GM21717 (cell line): ENCODE measurements around the gene NKD2.
"Not testable (repeated sequence)": the region's sequence is repeated elsewhere in the genome, so short reads cannot be mapped to it uniquely, and the experiment has no call there.

Source experiments
- ATAC-seq: cut with Tn5 transposase; IDR thresholded peaks from one replicate; pipeline ENCODE4 v1.9.1; 2021; ENCODE audit warnings: mild to moderate bottlenecking, moderate library complexity; ENCODE audit not compliant: unreplicated experiment

Gene NKD2

DNA sequence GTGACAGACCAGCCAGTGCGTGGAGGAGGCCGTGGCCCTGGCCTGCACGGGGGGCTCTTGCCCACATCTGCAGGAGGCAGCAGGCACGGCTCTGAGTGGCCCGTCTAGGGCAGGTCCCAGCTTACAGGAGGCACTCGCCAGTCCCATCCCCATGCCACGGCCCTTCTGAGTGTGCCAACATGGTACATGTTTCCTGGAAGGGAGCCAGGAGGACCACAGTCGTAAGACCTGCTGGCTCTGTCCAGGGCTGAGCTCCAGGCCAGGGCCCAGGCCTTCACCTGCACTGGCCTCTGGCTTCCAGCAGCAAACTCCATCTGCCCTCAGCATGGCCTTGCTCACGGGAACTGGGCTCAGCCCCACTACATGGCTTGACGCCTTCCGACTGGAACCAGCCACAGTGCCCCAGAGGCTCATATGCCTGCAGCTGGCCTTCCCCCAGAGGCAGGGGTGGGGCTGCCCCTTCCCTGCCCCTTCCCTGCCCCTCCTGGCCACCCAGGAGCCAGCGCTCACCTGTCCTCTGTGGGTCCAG, 3.8 kb downstream of the NKD2 start:
- ATAC-seq, result no peak

DNA sequence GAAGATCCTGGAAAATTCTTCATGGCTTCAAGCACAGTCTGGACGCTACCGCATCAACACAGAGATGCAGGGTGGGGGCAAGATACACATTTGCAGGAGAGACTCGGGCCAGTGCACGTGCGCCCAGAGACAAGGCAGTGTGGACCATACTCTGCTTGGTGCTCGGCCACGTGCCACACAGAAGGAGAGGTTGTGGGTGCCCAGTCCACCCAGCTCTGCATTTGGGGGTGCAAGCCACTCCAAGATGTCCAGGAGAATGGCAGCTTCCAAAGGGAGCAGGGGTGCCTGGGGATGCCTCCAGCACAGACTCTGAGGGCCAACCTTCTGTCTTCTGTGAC, 4.3 kb downstream of the NKD2 start:
- ATAC-seq, result no peak

DNA sequence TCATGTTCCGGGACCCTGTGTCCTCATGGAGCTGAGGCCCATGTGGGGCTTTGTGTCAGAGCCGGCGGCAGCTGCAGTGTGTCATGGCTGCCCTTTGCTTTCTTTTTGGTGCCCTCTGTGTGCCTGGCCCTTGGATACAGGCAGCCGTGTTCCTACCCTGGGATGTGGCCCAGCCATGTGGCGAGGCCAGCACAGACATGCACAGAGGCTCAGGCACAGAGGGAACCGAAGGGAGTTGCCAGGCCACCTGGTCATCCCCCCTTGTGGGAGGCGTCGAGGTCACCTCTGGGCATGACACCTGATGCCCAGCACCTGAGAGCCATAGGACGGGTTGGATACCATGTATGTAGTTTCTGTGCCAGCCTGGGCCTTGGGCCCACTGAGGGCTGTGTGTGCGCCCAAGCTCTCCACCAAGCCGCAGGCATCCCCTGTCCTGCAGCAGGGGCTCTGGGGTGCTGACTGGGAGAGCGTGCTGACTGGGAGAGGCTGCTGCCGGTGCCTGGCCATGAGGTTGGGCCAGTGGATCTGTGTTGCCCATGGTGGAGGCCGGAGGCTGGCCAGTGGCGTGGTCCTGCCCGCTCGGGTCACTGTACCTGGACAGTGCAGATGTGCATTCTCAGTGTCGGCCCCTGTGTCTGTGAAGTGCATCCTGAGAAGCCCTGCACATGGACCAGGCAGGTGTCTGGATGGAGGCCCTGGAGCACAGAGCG, 4.8 kb downstream of the NKD2 start:
- ATAC-seq, result no peak

DNA sequence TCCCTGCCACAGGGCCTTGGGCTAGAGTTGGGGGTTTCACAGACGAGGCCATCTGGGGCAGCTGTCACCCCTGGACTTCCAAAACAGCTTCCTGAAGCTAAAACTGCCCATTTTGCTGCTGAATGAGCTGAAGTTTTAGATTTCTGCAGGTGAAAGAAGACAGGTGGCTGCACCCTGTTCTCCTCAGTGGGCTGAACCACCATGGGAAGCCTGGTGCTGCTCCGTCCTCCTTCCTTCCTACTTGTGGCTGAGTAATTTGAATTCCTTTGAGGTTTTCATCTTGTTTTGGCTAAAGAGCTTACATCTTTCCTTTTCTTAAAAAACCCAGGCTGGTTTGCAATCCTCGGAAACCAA, 5.3 kb downstream of the NKD2 start:
- ATAC-seq, result no peak

DNA sequence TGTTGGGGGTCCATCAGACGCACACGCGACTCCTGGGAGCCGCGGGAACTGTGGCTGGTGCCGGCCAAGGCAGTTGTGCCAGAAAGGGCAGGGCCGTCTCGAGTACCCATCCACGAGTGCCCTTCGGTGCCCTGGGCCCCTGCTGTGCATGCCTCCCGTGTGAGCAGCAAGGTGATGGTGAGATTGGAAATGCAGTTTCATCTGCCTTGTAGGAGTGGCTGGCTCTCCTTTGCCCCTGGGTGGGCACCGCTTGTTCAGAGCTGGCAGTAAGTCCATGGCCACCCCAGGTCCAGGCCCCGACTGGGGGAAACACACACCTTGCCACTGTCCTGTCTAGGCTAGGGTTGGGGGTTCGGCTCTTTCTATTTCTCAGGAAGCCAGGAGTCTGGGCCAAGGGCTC, 5.7 kb downstream of the NKD2 start:
- ATAC-seq, result no peak

DNA sequence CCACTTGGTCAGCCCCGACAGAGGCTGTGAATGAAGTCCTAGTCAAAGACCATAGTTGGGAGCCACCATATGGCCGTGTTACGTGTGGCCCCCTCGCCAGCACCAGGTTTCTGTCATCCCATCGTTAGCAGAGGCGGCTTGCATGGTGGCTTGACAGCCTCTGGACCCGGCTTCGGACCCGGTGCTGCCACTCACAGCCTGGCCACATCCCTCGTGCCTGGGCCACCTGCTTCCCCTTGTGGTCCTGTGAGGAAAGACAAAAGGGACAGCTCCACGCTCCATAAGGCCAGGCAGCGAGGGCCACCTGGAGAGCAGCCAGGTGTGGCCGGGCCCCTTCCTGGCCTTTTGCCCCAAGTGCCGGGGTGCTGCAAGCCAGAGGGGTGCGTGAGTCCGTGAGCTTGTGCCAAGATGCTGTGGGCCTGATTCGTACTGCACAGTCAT, 6.2 kb downstream of the NKD2 start:
- no peak for ATAC-seq

DNA sequence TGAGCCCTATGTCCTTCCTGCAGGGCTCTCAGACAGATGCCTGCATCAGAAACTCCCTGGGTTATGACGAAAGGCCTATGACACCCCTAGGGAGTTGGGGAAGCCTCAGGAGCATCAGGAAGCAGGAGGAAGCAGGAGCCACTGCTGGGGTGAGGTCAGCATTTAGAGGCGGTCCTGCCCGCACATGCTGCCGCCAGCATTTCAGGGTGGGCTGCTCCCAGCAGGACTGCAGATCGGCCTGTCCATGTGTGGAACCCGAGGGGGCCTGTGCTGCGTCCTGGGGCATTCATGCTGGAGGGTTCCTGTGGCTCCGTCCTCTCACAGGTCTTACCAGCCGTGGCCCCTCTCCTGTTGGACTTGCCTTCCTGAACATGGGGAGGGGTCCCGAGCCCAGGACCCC, 6.9 kb downstream of the NKD2 start:
- no peak for ATAC-seq

DNA sequence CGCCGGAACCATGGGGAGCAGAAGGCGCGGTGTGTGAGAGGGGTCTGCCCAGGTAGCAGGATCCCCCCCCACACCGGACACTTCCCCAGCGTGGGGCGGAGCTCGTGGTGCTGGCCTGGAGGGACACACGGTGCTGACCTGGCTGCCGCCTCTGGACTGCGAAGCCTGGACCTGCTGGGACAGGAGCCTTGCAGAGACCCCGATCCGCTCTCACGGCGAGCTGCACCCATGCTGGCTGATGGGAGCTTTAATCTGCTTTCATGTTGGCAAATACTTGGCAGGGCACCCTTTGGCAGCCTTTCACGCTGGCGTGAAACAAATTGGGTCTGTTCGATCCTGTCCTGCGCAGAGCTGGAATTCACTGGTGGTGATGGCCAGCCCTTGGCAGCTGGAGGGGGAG, 7.4 kb downstream of the NKD2 start:
- no peak for ATAC-seq

DNA sequence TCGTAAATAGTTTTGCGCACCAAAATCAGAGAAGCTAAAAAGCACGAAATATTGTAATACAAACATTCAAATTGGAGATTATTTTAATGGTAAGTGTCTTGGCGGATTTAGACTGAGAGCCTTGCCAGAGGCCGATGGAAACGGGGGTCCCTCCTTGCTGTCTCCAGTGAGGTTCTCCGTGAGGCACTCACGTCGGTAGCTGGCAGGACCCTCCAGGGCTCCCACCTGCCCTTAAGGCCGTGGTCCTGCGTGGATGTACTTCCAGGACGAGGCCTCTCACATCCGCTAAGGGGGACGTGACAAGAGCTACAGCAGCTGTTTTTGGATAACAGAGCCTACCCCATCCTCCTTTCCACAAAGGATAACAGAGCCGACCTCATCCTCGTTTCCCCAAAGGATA, 7.9 kb downstream of the NKD2 start:
- ATAC-seq, result no peak

DNA sequence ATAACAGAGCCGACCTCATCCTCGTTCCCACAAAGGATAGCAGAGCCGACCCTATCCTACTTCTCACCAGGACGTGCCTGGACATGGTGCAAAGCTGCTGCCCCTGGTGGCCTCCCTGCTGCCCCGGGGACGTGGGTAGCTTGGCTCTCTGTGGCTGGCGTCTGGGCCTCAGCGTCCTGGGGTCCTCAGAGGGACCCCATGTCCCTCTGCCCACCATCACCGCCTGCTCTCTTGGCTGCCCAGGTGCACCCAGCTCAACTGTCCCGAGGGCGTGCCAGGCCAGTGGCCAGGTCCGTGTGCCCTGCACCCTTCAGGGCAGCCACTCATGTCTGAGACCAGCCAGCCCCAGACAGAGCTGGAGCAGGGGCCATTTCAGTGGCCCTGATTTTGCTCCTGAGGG, 8.5 kb downstream of the NKD2 start:
- ATAC-seq, result no peak

DNA sequence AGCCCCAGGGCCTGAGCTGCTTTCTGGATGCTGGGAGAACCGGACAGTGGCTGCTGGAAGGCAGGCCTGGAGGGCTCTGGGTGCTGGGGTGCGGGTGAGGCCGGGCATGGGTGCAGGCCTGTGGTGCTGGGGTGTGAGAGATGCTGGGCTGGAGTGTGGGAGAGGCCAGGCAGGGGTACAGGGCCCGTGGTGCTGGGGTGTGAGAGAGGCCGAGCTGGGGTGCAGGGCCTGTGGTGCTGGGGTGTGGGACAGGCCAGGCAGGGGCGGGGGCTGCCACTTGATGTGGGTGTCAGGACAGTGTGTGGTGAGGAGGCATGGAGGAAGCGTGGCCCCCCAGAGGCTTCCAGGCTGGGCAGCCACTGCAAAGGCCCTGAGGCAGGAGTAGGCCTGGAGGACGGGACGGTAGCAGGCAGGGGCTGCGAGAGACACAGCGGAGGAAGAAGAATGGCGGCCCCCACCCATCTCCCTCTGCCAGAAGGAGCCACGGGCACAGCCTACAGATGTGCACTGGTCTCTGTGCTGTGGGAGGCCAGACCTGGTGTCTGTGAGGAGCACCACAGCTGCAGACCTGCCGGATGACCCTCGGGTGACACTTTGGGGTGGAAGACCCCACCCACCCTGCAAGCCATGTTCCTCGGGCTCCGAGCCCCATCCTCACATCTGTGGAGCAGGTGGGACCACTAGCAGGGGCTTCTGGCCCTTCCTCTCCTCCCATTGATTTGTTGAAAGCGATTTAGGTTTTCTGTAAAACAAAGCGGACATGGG, 9.3 kb downstream of the NKD2 start:
- no peak for ATAC-seq

DNA sequence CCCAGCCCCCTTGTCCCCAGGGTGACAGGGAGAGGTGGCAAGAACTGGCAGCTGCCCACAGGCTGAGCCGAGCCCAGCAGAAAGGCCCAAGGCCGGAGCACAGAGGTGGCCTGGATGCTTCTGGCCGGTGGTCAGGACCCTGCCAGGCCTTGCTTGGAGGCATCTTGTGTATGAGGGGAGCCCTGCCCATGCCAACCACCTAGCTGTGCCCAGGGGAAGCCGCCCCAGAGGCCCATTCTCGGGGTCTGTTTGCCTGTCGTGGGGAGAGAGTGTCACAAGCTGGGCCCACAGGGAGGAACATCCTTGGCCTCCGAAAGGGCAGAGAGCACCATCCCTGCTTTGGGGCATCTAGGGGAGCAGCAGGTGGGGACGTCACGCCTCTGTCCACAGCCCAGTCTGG, 10.0 kb downstream of the NKD2 start:
- no peak for ATAC-seq

DNA sequence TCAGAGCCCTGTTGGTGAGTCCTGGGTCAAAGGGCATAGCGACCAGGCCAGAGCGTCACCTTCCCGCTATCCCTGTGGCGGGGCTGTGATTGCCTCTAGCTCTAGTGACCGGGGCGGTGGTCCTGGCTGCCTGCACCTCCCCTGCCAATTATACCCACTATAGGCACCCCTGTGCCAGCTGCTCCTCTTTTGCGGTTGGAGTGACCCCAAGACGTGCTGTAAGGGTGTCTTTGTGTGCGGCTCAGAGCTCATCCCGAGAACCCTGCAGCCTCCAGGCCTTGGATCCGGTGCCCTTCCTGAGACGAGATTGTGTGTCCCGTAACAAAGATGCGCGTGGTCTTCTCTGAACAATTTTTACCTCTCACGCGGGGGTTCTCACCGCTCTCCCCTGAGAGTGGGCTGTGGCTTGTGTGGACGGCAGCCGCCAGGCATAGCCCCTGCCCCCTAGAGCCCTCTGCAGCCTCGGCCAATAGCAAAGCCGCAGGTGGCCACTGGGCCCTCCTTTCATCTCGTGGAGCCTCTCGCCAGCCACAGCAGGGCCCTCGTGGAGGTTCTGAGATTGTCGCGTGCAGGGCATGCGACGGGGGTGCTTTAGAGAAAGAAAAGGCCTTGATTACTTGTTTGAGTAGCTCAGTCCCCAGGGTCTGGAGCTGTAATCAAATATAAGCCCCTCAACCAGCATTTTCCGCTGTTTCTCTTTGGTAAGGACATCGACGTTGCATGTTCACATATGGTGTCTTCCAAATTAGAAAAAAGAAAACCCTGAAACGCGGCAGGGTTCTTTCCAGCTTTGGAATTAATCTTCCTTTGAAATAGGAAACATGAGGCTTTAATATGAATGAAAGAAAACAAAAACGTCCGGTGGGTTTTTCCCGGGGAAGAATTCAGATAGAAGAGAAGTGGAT, 10.7 kb downstream of the NKD2 start:
- no peak for ATAC-seq

DNA sequence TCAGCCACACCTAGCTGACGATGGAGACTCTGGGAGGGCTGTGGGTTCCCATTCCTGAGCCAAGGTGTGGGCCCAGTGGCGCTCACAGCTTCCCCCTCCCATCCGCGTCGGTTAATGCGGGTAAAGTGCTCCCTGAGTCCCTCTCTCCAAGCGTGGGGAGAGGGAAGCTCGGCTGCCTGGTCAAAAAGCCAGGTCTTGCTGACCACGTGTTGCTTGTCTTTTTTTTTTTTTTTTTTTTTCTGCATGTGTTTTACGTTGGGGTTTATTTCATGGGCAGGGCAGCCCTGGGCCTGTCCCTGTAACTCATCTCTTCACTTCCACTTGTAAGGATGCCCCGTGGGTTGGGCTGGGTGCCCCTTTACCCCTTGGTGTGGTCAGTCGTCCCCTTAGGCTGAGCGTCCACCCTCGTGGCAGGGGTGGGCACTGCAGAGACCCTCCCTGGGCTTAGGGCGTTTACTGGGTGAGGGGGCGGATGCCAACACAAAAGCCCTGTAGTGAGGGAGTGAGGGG, 11.9 kb downstream of the NKD2 start:
- ATAC-seq, result no peak

DNA sequence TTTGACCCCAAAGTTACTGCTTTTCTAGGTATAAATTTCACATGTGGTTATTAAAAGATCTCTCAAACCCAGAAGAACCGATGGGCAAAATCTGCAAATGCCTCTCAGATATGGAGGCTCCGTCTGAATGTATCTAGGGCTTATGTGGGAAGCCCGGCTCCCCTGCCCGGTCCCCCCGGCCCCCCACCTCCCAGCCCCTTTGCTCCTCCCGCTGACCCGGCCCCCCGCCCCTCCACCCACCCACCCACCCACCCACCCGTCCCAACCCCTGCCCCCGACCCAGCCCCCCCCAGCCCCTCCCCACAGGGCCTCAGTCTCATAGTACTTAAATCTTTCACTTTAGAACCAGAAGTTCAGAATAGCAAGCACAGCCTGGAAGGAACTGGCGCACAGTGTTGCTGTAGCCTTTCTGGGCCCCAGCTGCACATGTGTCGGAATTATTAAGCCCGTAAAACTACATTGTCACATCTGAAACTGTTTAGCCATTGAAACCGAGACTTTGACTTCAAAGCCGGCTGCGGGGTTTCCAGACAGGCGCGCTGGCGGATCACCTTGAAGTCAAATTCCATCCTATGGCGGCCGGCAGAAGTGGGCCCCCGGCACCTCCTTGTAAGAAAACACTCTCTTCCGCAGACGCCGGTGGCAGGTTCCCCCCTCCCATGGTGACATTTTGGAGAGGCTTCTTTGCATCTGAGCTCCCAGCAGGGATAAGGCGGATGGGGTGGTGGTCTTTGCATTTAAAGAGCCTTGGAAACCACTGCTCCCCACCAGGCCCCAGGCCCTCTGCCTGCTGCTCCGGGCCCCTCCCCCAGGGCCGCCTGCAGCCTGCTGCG, 12.8 kb downstream of the NKD2 start:
- no peak for ATAC-seq

DNA sequence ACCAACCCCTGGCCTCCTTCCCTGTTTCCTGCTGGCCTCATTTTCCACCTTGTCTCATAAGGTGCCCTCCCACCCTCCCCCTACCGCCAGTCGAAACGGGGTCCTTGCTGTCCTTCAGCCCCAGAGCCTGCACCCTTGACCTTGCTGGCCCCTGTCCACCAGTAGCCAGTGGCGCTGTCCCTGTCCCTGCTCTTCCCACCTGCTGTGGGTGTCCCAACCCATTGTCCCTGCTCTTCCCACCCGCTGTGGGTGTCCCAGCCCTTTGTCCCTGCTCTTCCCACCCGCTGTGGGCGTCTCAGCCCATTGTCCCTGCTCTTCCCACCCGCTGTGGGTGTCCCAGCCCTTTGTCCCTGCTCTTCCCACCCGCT, 13.4 kb downstream of the NKD2 start:
- ATAC-seq, result not testable (repeated sequence)

DNA sequence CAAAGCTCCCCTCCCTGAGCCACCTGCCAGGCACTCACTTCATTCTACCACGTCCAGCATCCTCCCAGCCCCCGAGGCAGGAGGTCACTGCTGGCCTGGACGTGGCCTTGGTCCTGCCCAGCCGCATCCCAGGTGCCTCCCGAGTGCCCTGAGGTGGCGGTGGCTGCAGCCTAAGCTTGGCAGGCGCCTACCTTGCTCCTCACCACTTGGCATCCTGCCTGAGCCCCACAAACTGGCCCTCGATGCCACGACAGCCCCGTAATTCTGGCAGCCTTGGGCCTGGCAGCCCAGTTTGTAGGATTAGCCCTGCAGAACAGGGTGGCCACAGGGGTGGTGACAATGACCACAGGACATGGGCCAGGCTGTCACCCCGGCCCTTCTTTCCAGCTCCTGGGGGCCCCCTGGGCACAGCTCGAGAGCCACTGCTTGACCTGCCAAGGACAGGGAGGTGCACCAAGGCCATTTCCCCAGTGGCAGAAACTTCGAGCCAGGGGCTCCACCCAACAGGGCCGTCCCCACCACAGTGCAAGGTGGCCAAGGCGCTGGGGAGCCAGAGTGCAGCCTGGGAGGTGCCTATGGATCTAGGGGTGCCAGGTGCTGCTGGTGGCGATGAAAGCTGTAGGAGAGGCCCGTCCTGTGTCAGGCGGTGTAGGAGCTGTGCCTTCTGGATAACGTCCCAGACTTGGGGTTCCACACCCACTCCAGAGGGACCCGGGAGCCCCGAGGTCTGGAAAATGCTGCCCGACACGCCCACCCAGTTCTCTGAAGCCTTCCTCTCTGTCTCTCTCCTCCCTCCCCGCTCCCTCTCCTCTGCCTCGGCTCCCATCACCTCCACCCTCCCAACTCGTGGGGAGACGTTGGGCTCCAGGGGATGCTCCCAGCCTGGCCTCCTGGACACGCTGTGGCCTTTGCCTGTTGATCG, 18.4 kb downstream of the NKD2 start:
- ATAC-seq, result no peak

DNA sequence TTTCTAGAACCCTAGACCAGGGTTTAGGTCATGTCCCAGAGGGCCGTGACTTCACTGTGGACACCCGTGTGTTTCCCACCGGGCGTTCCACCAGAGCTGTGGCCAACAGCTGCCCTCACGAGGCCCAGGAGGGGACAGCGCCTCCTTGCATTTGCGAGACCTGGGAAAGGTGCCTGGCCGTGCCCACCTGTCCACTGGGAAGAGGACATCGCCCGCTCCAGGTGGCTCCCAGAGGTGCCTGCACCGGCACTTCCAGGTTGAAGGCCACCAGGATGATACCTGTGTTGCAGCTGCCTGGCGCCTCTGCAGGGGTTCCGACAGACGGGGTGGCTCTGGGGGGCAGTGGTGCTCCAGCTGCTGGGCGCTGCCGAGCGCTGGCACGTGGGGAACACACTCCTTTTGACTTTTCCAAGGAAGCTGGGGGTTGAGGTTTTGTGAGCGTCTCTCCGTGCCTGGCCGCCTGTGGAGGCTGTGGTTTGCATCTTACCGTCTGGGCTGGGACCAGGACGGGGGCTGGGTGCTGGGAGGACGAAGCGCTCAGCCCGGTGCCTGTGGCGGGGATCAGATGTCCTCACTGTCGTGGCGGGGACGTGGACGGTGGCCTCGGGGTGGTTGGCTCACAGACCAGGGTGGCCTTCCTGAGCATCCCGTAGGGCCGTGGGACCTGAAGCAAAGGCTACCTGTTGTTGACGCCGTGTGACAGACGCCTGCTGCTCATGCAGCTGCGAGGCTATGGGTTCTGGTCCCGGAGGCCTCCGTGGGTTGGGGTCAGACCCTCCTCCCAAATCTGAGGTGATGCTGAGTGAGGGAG, 19.2 kb downstream of the NKD2 start:
- ATAC-seq, result no peak
